ENCODE results near the gene RNF183. TPM values are rescaled to one million over a fixed set of nuclear protein-coding genes. Genes with fewer than 3 reads are reported as not detected.

Gene RNF183, protein sequence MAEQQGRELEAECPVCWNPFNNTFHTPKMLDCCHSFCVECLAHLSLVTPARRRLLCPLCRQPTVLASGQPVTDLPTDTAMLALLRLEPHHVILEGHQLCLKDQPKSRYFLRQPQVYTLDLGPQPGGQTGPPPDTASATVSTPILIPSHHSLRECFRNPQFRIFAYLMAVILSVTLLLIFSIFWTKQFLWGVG
- not detected for total RNA-seq
- long read RNA-seq: 0 reads

DNA sequence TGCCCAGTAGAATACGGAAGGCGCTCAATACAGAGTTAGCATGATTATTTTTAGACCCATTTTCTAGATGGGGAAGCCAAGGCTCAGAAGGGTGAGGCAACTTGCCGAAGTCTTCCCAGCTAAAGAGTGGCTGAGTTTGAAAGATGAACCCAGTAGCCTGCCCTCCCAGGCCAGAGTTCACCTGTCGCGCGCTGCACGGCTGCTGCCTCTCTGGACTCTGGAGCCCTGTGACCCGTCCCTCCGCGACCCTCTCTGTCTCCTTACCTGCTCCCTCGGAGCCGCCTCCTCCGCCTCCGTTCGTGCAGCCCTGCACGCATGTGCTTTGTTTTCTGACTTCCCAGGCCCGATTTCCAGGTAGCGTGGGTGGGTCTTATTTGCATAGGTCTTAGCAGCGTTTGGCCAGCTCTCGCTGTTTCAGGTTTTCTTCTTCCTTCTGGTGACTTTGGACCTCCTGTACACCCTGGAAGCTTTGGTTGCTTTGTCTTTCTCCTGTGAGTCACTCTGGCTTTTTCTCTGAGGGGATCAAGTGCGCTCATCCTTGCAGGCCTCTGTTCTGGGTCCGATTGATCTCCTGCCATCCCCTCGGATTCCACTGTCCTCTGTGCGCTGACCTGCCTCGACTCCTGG lies at the start of gene RNF183:
RNF183 (minus strand) TSS at position 585 of the 627 bp plus-strand sequence. CDS start 5,192 bp downstream, outside the sequence.
- Histone ChIP-seq H3K36me3 (no peaks in the 10 kb centered on the region), H3K9me3 (no peaks in the 10 kb centered on the region), H3K27ac (no peak within 1 kb of the TSS), H3K27me3 (no peaks in the 10 kb centered on the region), H3K4me3 (no peak within 1 kb of the TSS), H3K4me1 (no peaks in the 10 kb centered on the region)
- DNase-seq (no peak), ATAC-seq (no peak)
- TF ChIP-seq, protein P1, sequence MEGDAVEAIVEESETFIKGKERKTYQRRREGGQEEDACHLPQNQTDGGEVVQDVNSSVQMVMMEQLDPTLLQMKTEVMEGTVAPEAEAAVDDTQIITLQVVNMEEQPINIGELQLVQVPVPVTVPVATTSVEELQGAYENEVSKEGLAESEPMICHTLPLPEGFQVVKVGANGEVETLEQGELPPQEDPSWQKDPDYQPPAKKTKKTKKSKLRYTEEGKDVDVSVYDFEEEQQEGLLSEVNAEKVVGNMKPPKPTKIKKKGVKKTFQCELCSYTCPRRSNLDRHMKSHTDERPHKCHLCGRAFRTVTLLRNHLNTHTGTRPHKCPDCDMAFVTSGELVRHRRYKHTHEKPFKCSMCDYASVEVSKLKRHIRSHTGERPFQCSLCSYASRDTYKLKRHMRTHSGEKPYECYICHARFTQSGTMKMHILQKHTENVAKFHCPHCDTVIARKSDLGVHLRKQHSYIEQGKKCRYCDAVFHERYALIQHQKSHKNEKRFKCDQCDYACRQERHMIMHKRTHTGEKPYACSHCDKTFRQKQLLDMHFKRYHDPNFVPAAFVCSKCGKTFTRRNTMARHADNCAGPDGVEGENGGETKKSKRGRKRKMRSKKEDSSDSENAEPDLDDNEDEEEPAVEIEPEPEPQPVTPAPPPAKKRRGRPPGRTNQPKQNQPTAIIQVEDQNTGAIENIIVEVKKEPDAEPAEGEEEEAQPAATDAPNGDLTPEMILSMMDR (IDR thresholded peaks at IDR 0.05): no peak
- intact Hi-C loops (cut with DNase I): no loop called here

DNA sequence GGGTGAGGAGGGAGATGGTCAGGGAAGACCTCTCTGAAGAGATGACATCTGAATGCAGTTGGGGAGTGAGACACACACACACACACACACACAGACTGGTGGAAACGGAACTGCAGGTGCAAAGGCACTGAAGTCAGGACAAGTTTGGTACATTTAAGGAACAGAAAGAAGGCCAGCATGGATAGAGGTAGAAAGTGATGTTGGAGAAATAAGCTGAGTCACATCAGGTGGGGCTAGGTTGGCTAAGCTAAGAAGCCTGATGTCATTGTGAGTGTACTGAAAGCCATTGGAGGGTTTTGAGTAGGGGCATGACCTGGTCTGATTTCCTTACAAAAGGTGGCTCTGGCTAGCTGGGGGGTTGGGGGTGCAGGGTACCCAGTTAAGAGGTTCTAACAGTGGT lies 49.2 kb upstream of the RNF183 start:
- no peak for ATAC-seq
- H3K9me3 ChIP-seq: no peaks in the 10 kb centered on the region
- no peaks in the 10 kb centered on the region for H3K36me3 ChIP-seq
- H3K4me3 ChIP-seq: no peak overlapping the region
- intact Hi-C loops (cut with DNase I): no loop called here
- TF ChIP-seq, protein P1 (IDR thresholded peaks at IDR 0.05): no peak
- H3K4me1 ChIP-seq: peaks cover 15% of the 10 kb centered on the region
- no peak for DNase-seq
- H3K27me3 ChIP-seq: no peaks in the 10 kb centered on the region
- no peak overlapping the region for H3K27ac ChIP-seq

DNA sequence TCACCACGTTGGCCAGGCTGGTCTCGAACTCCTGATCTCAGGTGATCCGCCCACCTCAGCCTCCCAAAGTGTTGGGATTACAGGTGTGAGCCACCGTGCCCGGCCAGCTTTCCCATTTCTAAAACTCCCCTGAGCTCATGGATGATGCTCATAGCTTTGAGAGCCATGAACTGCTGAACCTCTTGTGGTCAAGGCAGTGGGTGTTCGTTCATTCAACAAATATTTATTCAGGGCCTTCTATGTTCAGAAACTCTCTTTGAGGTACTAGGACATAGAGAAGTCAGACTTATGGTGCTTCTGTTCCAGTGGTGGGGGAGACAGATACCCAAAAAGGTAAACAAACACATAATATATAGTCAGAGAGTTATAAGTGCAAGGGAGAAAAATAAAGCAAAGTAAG lies 48.8 kb upstream of the RNF183 start:
- Histone ChIP-seq H3K4me3 (no peak overlapping the region), H3K36me3 (no peaks in the 10 kb centered on the region), H3K4me1 (peaks cover 15% of the 10 kb centered on the region), H3K9me3 (no peaks in the 10 kb centered on the region), H3K27ac (no peak overlapping the region), H3K27me3 (no peaks in the 10 kb centered on the region)
- ATAC-seq (no peak), DNase-seq (no peak)
- intact Hi-C loops (cut with DNase I): no loop called here
- TF ChIP-seq, protein P1 (IDR thresholded peaks at IDR 0.05): no peak

DNA sequence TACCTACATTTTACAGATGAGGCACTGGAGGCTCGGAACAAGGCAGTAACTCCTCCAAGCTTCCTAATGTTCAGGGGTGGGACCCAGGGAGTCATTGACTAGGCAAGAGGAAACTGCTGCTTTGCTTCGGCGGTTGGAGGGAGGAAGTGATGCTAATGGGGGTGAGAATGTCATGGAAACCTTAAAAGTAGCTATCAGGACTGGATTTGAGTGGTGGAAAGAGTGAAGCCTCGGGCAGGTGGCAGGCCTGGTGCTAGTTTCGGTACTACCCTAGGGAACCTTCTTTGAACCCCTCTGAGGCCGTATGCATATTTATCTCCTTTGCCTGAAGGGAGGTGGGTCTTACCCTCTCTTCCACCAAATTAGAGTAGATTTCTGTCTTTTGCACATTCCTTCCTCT lies 47.8 kb upstream of the RNF183 start:
- Histone ChIP-seq H3K9me3 (no peaks in the 10 kb centered on the region), H3K4me1 (peaks cover 15% of the 10 kb centered on the region), H3K4me3 (no peak overlapping the region), H3K36me3 (no peaks in the 10 kb centered on the region), H3K27me3 (no peaks in the 10 kb centered on the region), H3K27ac (no peak overlapping the region)
- intact Hi-C loops (cut with DNase I): no loop called here
- DNase-seq (no peak), ATAC-seq (no peak)
- TF ChIP-seq, protein P1 (IDR thresholded peaks at IDR 0.05): no peak

DNA sequence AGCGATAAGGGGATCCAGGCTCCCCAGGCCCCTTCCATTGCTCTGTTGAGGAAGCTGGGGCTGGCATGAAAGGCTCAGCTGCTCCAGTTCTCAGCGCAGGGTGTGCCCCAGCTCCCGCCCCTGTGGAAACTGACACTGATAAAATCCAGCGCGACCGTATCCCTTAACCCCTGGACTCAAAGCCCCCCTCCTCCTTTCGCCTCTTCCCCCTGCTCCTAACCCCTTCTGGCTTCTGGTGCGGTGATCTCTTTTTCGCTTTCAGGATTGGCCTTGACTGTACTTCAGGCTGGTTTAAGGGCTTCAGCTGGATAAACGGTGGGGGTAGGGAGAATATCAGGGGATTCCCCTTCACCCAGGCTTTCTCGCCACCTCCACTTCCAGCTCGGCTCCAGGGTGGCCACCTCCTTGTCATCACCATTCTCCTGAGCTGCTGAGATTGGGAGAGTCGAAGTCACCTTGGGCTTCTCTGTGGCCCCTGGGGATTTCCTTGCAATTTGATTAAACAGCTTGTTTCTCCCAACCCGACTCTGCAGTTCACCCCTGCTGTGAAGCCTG lies 47.0 kb upstream of the RNF183 start:
- peak overlapping the region; percentile 58 for H3K4me3 ChIP-seq
- no peaks in the 10 kb centered on the region for H3K36me3 ChIP-seq
- H3K9me3 ChIP-seq: no peaks in the 10 kb centered on the region
- H3K27me3 ChIP-seq: no peaks in the 10 kb centered on the region
- peaks cover 15% of the 10 kb centered on the region for H3K4me1 ChIP-seq
- intact Hi-C loops (cut with DNase I): no loop called here
- no peak overlapping the region for H3K27ac ChIP-seq
- ATAC-seq (peak; percentile 14), DNase-seq (no peak)
- TF ChIP-seq, protein P1 (IDR thresholded peaks at IDR 0.05): no peak

Measured in upper lobe of right lung (tissue), 1 donor.